ENCODE data around the gene GPR39.

Gene GPR39

GRCh38 chr2:132573444-132574007, 156.9 kb downstream of the GPR39 start:
- DNase-seq: no peak

DNA sequence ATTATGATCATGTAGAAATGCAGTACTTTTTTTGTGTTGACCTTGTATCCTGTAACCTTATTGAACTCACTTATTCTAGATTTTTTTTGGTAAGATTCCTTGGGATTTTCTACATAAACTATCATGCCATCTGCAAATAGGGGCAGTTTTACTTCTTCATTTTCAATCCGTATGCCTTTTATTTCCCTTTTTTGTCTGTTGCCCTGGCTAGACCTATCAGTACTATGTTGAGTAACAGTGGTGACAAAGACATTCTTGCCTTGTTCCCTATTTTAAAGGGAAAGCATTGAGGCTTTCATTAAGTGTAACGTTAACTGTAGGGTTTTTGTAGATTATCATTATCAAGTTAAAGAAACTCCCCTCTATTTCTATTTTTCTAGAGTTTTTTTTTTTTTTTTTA, 161.1 kb downstream of the GPR39 start:
- no peak for DNase-seq

GRCh38 chr2:132581591-132581990, 165.0 kb downstream of the GPR39 start:
- DNase-seq: no peak

DNA sequence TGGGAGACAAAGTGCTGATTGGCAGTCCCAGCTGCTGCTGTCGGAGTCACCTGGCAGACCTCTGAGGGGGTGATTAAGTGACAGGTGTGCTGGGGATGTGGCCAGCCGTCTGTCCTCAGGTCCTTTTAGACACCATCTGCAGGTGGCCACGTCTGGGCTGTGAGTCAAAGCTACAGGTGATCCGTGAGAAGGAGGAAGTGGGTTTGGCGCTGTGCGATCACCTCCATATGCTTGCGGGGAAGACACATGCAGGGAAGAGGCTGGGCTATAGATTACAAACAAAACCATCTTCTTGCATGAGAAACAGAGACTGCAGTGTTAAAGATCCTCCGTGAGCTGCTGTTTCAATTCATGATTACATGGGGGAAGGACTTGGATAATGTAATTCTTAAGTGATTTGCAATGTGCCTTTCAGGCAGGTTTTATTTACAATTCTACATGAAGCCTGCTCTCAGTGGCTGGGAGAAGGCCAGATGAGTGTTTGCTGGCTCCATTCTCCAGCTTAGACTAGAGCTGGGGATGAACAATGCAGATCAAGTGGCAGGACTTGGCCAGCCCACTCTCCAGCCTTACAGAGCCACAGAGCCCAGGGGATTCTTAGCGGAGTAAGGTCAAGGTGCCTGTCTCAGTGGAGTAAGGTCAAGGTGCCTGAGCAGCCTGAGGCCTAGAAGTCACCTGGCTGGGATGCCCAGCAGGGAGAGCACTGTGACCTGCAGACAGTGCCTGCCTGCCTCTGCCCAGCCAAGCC, 165.6 kb downstream of the GPR39 start:
- peak; percentile 8 for DNase-seq

DNA sequence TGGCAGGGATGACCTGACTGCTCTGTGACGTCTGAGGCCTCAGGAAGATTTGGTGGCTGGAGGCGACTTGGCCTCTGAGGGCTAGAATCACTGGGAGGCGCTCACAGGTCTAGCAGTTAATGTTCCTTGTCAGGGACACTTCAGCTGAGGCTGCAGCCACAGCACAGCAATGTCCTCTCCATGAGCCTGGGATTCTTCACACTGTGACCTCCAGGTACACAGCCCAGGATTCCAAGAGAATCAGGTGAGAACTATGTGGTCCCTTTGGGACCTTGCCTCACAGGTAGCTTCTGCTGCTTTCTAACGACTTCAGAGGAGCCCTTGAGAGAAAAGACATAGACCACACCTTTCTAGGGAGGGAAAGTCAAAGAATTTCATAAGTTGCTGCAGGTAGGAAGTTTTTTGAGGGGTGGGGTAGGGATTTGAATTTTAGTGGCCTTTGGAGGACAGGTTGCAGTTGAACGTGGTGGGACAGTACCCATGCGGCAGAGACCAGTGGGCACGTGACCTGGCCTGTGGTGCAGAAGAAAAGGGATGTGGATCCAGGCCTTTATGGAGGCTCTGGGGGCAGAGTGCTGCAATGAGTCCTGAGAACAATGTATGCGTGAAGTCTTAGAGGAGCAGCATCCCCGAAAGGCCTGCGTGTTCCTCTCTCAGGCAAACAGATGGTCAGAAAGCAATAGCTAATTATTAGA, 167.2 kb downstream of the GPR39 start:
- no peak for DNase-seq

- DNase-seq: no peak
Measured at GRCh38 chr2:132584976-132585817, 168.6 kb downstream of the GPR39 start.

- no peak for DNase-seq
Measured at GRCh38 chr2:132586101-132586511, 169.5 kb downstream of the GPR39 start.

- DNase-seq: no peak
Measured at GRCh38 chr2:132586835-132587234, 170.2 kb downstream of the GPR39 start.

- DNase-seq: no peak
Measured at GRCh38 chr2:132588576-132588975, 172.0 kb downstream of the GPR39 start.

- DNase-seq: no peak
Measured at GRCh38 chr2:132589111-132589830, 172.7 kb downstream of the GPR39 start.

- no peak for DNase-seq
Measured at GRCh38 chr2:132589966-132590365, 173.4 kb downstream of the GPR39 start.

DNA sequence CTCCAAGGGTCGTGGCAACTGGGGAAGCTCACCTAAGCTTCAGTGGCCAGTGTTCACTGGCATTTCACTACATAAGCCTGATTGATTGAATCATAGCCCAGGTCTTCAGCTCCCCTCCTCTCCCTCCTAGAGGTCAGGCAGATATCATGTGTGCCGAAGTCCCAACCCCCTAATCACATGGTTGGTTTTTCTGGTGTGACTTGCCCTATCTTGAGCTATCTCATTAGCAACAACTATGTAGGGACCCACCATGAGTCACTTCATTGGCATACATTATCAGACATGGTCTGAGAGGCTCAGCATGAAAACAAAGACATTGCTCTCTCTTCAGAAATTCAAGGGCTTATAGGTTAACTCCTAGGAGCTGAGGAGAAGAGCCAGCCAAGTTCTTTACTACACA, 176.6 kb downstream of the GPR39 start:
- DNase-seq: no peak

DNA sequence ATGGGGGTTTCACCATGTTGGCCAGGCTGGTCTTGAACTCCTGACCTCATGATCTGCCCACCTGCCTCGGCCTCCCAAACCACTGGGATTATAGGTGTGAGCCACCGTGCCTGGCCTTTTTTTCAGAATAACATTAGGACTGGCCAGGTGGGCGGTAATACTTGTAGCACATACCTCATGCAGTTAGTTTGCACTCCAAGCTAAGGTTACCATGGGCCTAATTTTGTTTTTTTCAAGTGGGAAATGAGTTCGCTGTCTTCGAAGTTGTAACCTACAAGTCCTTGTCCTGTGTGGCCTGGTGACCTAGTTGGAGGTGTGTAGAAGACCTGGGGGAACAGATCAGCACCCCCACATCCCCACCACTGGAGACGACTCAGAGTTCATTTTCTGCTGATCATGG, 178.6 kb downstream of the GPR39 start:
- no peak for DNase-seq

- DNase-seq: no peak
Measured at GRCh38 chr2:132595693-132596092, 179.1 kb downstream of the GPR39 start.

DNA sequence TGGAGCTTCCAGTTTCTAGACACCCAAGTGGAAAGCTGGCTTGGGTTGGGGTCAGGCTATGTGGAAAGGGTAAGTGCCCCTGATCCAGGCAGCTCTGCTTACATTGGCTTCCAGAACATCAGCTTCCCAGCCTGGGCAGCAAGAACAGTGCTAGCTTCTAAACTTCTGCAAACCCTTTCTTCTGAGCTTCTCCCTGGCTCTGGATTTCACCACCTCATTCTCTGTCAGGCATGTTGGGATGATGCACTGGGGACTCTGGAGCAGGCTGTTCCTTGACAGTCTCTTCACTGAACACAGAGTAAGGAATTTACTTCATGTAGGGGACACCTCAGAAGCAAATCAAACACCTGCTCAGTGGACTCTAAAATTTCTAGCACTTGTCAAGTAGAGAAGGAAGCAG, 180.6 kb downstream of the GPR39 start:
- no peak for DNase-seq

DNA sequence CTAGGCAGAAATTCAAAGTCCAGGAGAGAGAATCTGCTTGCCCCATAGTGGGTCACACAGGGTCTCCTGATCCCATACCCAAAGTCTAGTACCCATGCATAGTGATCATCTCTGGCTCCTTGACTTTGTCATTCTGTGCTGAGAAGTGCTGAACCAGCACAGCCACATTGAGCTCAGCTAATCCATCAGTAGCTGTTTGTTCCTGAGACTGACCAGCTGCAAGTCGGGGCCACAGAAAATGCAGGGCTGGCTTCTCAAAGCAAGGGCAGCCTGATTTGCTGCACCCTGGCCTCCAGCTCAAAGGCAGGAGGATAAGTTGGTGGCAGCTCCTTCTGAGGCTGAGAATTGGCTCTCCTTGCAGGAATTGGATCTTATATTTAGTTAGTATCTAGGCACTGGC, 181.2 kb downstream of the GPR39 start:
- no peak for DNase-seq

GRCh38 chr2:132598536-132598935, 181.9 kb downstream of the GPR39 start:
- DNase-seq: no peak

DNA sequence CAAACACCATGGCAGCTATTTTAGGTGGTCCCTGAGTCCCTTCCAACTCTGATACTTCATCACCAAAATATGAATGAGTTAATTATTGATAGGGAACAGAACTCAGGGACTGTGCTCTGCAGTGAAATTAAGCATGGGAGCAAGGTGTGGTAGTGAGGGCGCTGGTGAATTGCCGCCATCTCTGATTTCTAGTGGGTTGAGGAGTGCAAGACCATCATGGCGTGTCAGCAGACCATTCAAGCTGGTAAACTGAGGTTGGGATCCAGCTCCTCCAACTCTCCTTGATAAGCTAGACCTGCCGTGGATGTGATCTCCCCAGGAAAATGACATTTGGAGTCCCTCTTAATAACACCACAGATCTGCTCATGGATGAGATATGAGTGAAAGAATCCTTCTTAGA, 183.0 kb downstream of the GPR39 start:
- DNase-seq: no peak

- DNase-seq: no peak
Measured at GRCh38 chr2:132604561-132604960, 188.0 kb downstream of the GPR39 start.

GRCh38 chr2:132605236-132606180, 188.9 kb downstream of the GPR39 start:
- DNase-seq: no peak

- no peak for DNase-seq
Measured at GRCh38 chr2:132606649-132607048, 190.0 kb downstream of the GPR39 start.
